ENCODE measurements around the gene A4GALT. TPM values are rescaled to one million over a fixed set of nuclear protein-coding genes. Genes with fewer than 3 reads are reported as not detected.

Gene A4GALT, protein sequence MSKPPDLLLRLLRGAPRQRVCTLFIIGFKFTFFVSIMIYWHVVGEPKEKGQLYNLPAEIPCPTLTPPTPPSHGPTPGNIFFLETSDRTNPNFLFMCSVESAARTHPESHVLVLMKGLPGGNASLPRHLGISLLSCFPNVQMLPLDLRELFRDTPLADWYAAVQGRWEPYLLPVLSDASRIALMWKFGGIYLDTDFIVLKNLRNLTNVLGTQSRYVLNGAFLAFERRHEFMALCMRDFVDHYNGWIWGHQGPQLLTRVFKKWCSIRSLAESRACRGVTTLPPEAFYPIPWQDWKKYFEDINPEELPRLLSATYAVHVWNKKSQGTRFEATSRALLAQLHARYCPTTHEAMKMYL
- total RNA-seq (17.0 TPM), polyA plus RNA-seq (ENCODE audit: insufficient read depth in 1 of 8, insufficient read length in 8 of 8, low replicate concordance in 1 of 8) (10 to 100 TPM; 20.0 to 29.8 (median 24.7) TPM)
- long read RNA-seq, donor 1, transcript A4GALT-206 (3 exons, 2,141 nt), result major isoform, 7 of 8 reads
- long read RNA-seq, donor 1, partial matches to known transcripts, result 0 of 8 reads
- long read RNA-seq, donor 1, other reads (novel, unspliced or antisense), result 0 of 8 reads
- long read RNA-seq, donor 2, partial matches to known transcripts, result 0 of 1 reads
- long read RNA-seq, donor 2, other reads (novel, unspliced or antisense), result 0 of 1 reads
- long read RNA-seq, donor 3, transcript A4GALT-206 (3 exons, 2,141 nt), result major isoform, 11 of 13 reads
- long read RNA-seq, donor 3, partial matches to known transcripts, result 0 of 13 reads
- long read RNA-seq, donor 3, other reads (novel, unspliced or antisense), result 0 of 13 reads
- long read RNA-seq, donor 4, transcript A4GALT-206 (3 exons, 2,141 nt), result major isoform, 8 of 10 reads
- long read RNA-seq, donor 4, partial matches to known transcripts, result 0 of 10 reads
- long read RNA-seq, donor 4, other reads (novel, unspliced or antisense), result 0 of 10 reads
- long read RNA-seq, donor 5, transcript A4GALT-206 (3 exons, 2,141 nt), result major isoform, 8 of 10 reads
- long read RNA-seq, donor 5, partial matches to known transcripts, result 0 of 10 reads
- long read RNA-seq, donor 5, other reads (novel, unspliced or antisense), result 0 of 10 reads
- long read RNA-seq, donor 6, partial matches to known transcripts, result 15 of 23 reads
- long read RNA-seq, donor 6, other reads (novel, unspliced or antisense), result 0 of 23 reads
- long read RNA-seq, donor 7, partial matches to known transcripts, result 0 of 3 reads
- long read RNA-seq, donor 7, other reads (novel, unspliced or antisense), result 0 of 3 reads
- long read RNA-seq, donor 8, partial matches to known transcripts, result 0 of 5 reads
- long read RNA-seq, donor 8, other reads (novel, unspliced or antisense), result 0 of 5 reads
- long read RNA-seq, donor 9, partial matches to known transcripts, result 0 of 5 reads
- long read RNA-seq, donor 9, other reads (novel, unspliced or antisense), result 0 of 5 reads
- long read RNA-seq, donor 10, partial matches to known transcripts, result 0 of 4 reads
- long read RNA-seq, donor 10, other reads (novel, unspliced or antisense), result 0 of 4 reads
- long read RNA-seq, donor 11, partial matches to known transcripts, result 0 of 5 reads
- long read RNA-seq, donor 11, other reads (novel, unspliced or antisense), result 0 of 5 reads

DNA sequence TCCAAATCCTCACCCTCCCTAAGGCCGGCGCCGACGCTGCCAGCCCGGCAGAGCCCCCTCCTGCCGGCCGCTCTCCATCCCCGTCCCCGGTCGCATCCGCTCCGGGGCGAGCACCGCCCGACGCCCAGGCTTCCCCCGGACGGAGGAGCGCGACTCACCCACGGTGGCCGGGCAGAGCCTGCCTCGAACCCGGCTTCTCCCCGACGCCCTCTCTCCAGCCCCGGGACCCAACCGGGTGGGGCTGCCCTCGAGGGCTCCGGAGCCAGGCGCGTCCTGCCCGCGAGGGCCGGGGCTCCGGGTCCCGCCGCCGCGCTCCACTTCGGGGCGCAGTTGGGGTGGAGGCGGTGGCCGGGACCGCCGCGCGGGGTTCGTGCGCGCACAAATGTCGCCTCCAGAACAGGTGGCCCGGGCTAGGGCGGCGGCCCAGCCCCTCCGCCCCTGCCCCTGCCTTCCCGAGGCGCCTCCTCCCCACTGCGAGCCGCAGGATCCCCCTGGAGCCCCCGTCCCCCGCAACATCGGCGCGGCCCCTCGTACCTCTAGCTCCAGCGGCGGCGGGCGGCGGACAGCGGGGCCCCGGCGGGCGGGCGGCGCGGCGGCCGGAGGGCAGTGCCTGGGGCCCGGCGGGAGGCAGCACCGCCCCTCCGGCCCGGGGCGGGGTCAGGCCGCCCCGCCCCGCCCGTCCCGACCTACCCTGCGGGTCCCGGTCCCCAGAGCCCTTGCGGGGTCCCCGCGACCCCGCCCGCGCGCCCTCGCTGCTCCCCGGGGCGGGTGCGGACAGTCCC is at the start of gene A4GALT:
Gene A4GALT (minus strand): TSS at position 608 of the 782 bp plus-strand sequence. CDS start 26,919 bp downstream, outside the sequence.
- Histone ChIP-seq H3K4me1 (ENCODE audit: control insufficient read depth, insufficient read depth, low read length) (peaks cover 21% of the 10 kb centered on the region), H3K4me3 (ENCODE audit: low read length) (peak within 1 kb of the TSS; percentile 64), H3K27ac (ENCODE audit: low read length) (peak within 1 kb of the TSS; percentile 75), H3K36me3 (ENCODE audit: control insufficient read depth, insufficient read depth, low read length) (no peaks in the 10 kb centered on the region), H3K9me3 (replicated peaks; ENCODE audit: control insufficient read depth, low read depth, low read length) (no peaks in the 10 kb centered on the region), H3K27me3 (ENCODE audit: control insufficient read depth, insufficient read depth, low read length) (peaks cover 36% of the 10 kb centered on the region)
- no peak for DNase-seq
- WGBS (ENCODE audit: insufficient coverage), result under 1% methylated on average over 96 of the region's 104 CpGs

DNA sequence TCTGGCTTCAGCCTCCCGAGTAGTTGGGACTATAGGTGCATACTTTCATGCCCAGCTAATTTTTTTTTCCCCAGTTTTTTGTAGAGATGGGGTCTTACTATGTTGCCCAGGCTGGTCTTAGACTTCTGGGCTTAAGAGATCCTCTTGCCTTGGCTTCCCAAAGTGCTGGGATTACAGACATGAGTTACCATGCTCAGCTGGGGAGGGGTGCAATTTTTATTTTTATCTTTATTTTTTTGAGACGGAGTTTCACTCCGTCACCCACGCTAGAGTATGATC is 49.7 kb upstream of the A4GALT start:
- H3K36me3 ChIP-seq (ENCODE audit: control insufficient read depth, insufficient read depth, low read length), result no peaks in the 10 kb centered on the region
- H3K27me3 ChIP-seq (ENCODE audit: control insufficient read depth, insufficient read depth, low read length), result no peaks in the 10 kb centered on the region
- H3K4me1 ChIP-seq (ENCODE audit: control insufficient read depth, insufficient read depth, low read length), result peaks cover 32% of the 10 kb centered on the region
- 40% methylated on average over 1 of the region's 4 CpGs for WGBS (ENCODE audit: insufficient coverage)
- no peak overlapping the region for H3K4me3 ChIP-seq (ENCODE audit: low read length)
- no peaks in the 10 kb centered on the region for H3K9me3 ChIP-seq (replicated peaks; ENCODE audit: control insufficient read depth, low read depth, low read length)
- H3K27ac ChIP-seq (ENCODE audit: low read length), result no peak overlapping the region
- DNase-seq, result no peak

DNA sequence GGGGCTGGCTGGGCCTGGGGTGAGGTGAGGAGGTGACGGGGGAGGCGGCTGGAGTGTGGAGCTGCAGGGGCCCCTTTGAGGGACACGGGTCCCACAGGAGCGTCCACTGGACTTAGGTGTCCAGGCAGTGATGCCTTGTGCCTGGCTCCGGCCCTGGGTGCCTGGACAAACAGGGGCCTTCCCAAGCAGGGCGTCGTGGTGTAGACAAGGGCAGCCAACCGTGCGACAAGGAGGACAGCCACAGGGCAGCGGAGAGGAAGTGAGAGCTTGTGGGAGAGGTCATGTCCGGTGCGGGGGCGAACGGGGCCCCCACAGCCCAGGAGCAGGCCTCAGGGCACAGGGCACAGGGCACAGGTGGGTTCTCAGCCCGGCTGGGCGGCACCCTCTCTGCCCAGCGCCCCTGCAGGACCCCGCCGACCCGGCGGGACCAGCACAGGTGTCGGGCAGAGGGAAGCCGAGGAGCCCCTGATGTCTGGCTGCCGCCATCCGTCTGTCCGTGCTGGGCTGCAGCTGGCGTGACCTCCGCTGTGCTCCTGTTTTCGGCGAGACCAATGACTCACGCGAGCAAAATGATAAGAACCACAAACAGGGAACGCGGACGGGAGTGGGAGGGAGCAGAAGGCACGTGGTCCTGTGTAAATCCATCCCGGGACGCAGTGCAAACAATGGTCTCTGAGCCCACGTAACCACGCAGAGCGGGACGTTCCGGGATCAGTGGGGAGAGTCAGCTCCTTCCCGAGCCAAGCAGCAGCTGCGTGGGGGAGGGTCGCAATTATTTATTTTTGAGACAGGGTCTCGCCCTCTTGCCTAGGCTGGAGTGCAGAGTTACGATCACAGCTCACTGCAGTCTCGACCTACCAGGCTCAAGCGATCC is 49.1 kb upstream of the A4GALT start:
- no peak for DNase-seq
- no peak overlapping the region for H3K4me3 ChIP-seq (ENCODE audit: low read length)

DNA sequence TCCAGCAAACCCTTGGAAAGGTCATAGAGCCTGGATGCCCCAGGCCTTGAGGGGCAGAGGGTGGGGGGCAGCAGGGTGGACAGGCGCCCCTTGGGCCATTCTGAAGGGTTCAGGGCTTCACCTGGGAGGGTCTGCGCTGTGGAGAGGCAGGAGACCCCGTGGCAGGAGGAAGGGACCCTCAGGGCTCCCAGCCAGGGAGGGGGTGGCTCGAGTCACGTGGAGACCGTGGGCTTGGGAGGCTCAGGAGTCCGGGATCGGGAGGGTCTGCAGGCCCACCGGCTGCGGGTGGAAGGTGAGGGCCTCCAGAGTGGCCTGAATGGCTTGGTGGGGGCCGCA is 48.5 kb upstream of the A4GALT start:
- H3K27ac ChIP-seq (ENCODE audit: low read length), result no peak overlapping the region
- H3K4me3 ChIP-seq (ENCODE audit: low read length), result no peak overlapping the region

More for the DNA sequence above, 49.1 kb upstream of the A4GALT start:
- Histone ChIP-seq H3K9me3 (replicated peaks; ENCODE audit: control insufficient read depth, low read depth, low read length) (no peaks in the 10 kb centered on the region), H3K36me3 (ENCODE audit: control insufficient read depth, insufficient read depth, low read length) (no peaks in the 10 kb centered on the region), H3K27ac (ENCODE audit: low read length) (no peak overlapping the region), H3K27me3 (ENCODE audit: control insufficient read depth, insufficient read depth, low read length) (no peaks in the 10 kb centered on the region), H3K4me1 (ENCODE audit: control insufficient read depth, insufficient read depth, low read length) (peaks cover 32% of the 10 kb centered on the region)
- 41% methylated on average over 46 of the region's 50 CpGs for WGBS (ENCODE audit: insufficient coverage)

DNA sequence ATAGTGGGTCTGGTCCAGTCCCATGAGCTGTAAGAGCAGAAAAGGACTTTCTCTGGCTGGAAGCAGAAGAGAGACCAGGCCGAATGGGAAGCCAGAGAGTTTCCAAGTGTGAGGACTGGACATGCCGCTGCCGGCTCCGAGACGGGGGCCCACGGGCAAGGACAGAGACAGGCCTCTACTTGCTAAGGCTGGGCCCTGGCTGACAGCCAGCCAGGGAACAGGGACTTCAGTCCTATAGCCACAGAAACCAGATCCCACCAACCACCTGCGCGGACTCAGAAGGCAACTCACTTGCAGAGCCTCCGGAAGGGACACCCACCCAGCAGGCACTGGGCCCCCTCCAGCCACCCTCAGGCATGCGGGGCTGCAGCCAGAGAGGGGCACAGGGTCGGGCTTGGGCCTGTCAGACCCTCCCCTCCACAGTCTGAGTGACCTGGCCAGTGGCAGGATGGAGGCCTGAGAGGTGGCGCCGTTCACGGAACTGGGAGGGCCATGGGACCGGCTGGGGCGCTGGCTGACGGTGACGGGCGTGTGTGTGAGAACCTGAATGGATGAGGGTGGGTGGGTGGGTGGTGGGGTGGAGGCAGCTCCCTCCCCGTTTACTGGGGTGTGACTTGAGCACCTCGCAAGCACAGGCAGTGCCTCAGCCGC is 47.8 kb upstream of the A4GALT start:
- WGBS (ENCODE audit: insufficient coverage), result 63% methylated on average over 11 of the region's 22 CpGs

More for the DNA sequence above, 48.5 kb upstream of the A4GALT start:
- Histone ChIP-seq H3K4me1 (ENCODE audit: control insufficient read depth, insufficient read depth, low read length) (peaks cover 32% of the 10 kb centered on the region), H3K9me3 (replicated peaks; ENCODE audit: control insufficient read depth, low read depth, low read length) (no peaks in the 10 kb centered on the region), H3K36me3 (ENCODE audit: control insufficient read depth, insufficient read depth, low read length) (no peaks in the 10 kb centered on the region), H3K27me3 (ENCODE audit: control insufficient read depth, insufficient read depth, low read length) (no peaks in the 10 kb centered on the region)
- WGBS (ENCODE audit: insufficient coverage), result 75% methylated on average over 10 of the region's 11 CpGs
- no peak for DNase-seq

DNA sequence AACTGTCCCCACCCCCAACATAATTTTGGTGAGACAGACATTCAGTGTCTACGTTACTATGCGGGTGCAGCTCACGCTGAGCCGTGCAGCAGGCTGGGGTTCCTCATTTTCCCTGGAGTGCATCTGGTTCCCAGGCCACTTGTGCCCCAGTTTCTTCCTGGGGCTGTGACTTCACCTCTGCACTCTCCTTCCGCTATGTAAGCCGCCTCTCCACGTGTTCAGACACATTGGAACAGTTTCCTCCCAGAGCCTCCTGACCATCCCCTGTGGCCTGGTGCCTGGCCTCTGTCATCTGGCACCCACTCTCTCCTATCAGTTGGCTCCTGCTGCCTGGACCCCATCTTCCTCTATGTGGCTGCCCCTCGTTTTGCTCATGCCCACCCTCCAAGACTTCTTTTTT is 46.2 kb upstream of the A4GALT start:
- Histone ChIP-seq H3K9me3 (replicated peaks; ENCODE audit: control insufficient read depth, low read depth, low read length) (no peaks in the 10 kb centered on the region), H3K27ac (ENCODE audit: low read length) (no peak overlapping the region), H3K36me3 (ENCODE audit: control insufficient read depth, insufficient read depth, low read length) (no peaks in the 10 kb centered on the region), H3K4me3 (ENCODE audit: low read length) (no peak overlapping the region), H3K4me1 (ENCODE audit: control insufficient read depth, insufficient read depth, low read length) (peaks cover 23% of the 10 kb centered on the region), H3K27me3 (ENCODE audit: control insufficient read depth, insufficient read depth, low read length) (no peaks in the 10 kb centered on the region)
- WGBS (ENCODE audit: insufficient coverage), result 54% methylated on average over 7 of the region's 8 CpGs
- DNase-seq, result no peak

More for the DNA sequence above, 47.8 kb upstream of the A4GALT start:
- no peak overlapping the region for H3K4me3 ChIP-seq (ENCODE audit: low read length)
- peak overlapping the region; percentile 62 for H3K27ac ChIP-seq (ENCODE audit: low read length)
- H3K27me3 ChIP-seq (ENCODE audit: control insufficient read depth, insufficient read depth, low read length), result no peaks in the 10 kb centered on the region
- peak; percentile 48 for DNase-seq
- peaks cover 32% of the 10 kb centered on the region for H3K4me1 ChIP-seq (ENCODE audit: control insufficient read depth, insufficient read depth, low read length)
- no peaks in the 10 kb centered on the region for H3K36me3 ChIP-seq (ENCODE audit: control insufficient read depth, insufficient read depth, low read length)
- no peaks in the 10 kb centered on the region for H3K9me3 ChIP-seq (replicated peaks; ENCODE audit: control insufficient read depth, low read depth, low read length)

DNA sequence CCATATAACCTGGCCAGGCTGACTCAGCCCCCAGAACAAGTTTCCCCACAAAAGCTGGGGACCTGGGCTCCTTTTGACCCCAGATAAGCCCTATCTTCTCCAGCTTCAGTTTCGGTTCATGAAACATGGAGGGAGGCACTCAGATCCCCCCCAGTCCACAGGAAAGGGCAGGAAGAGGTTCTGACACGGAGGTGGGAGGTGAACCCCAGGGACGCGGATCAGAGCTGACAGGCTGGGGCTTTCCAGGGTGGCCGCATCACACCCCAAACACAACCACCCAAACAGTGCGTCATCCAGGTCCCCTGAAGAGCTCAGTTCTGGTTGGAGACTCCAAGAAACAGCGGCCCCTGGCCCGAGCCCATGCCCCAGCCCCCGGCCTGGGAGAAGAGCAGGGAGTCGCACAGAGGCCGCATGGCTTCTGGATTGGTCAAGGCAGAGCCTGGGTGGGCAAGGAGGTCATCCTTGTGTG is 44.3 kb upstream of the A4GALT start:
- no peak overlapping the region for H3K27ac ChIP-seq (ENCODE audit: low read length)
- H3K4me3 ChIP-seq (ENCODE audit: low read length), result no peak overlapping the region
- H3K4me1 ChIP-seq (ENCODE audit: control insufficient read depth, insufficient read depth, low read length), result peaks cover 18% of the 10 kb centered on the region
- WGBS (ENCODE audit: insufficient coverage), result no CpG with 5 or more reads among the region's 11 CpGs
- DNase-seq, result no peak
- H3K27me3 ChIP-seq (ENCODE audit: control insufficient read depth, insufficient read depth, low read length), result no peaks in the 10 kb centered on the region
- no peaks in the 10 kb centered on the region for H3K9me3 ChIP-seq (replicated peaks; ENCODE audit: control insufficient read depth, low read depth, low read length)
- H3K36me3 ChIP-seq (ENCODE audit: control insufficient read depth, insufficient read depth, low read length), result no peaks in the 10 kb centered on the region

DNA sequence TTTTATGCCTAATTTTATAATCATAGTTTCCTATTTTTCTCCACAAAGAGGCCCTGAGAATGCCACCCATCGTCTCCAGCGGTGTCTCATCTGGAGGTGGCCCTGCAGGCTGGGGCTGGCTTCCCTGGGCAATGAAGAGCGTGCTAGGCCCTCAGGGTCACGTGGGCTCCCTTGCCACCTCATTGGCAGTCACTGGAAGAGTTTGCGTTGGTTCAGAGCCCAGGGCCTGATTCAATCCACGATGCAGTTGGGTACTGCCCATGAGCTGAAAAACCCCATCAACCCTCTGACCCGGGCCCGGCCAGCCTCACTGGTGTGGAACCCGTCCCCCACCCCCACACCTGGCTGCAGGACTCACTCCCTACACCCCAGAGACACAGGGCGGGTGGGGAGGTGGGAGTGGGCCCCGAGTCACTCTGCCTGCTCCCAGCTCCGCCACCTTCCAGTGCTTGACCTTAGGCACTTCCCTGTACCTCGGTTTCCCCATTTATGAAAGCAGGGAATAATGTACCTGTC is 43.4 kb upstream of the A4GALT start:
- H3K27me3 ChIP-seq (ENCODE audit: control insufficient read depth, insufficient read depth, low read length), result no peaks in the 10 kb centered on the region
- H3K4me3 ChIP-seq (ENCODE audit: low read length), result no peak overlapping the region
- 85% methylated on average over 6 of the region's 13 CpGs for WGBS (ENCODE audit: insufficient coverage)
- peaks cover 9% of the 10 kb centered on the region for H3K4me1 ChIP-seq (ENCODE audit: control insufficient read depth, insufficient read depth, low read length)
- no peaks in the 10 kb centered on the region for H3K9me3 ChIP-seq (replicated peaks; ENCODE audit: control insufficient read depth, low read depth, low read length)
- DNase-seq, result no peak
- no peak overlapping the region for H3K27ac ChIP-seq (ENCODE audit: low read length)
- H3K36me3 ChIP-seq (ENCODE audit: control insufficient read depth, insufficient read depth, low read length), result no peaks in the 10 kb centered on the region

Data from muscle of leg (tissue), 16 donors.